Ascending aorta (tissue), 2 donors: Measurements from ENCODE around the gene ENPP6. TPM values are rescaled to one million over a fixed set of nuclear protein-coding genes. Genes with fewer than 3 reads are reported as not detected.

Experiments
- DNase-seq, 2 donors: peaks; one replicate each; pipeline ENCODE4 v3.0.0-alpha.2; 2019; ENCODE audit warnings: low spot score in 2 of 2
- H3K27ac ChIP-seq, 2 donors: fragments of 200-600 bp; sonication (generic); one replicate each; pipeline ENCODE4 v1.5.1; 2016 to 2017; ENCODE audit warnings: mild to moderate bottlenecking in 1 of 2
- H3K27me3 ChIP-seq: fragments of 200-600 bp; sonication (generic); one replicate; pipeline ENCODE4 v1.5.1; 2017
- H3K36me3 ChIP-seq, 2 donors: fragments of 200-600 bp; sonication (generic); one replicate each; pipeline ENCODE4 v1.5.1; 2016
- H3K4me1 ChIP-seq, 2 donors: fragments of 200-600 bp; sonication (generic); one replicate each; pipeline ENCODE4 v1.5.1; 2016 to 2017; ENCODE audit warnings: mild to moderate bottlenecking in 1 of 2
- H3K4me3 ChIP-seq, 2 donors: fragments of 200-600 bp; sonication (generic); one replicate each; pipeline ENCODE4 v1.5.1; 2016 to 2017; ENCODE audit warnings: mild to moderate bottlenecking in 1 of 2
- H3K9me3 ChIP-seq, 2 donors: fragments of 200-600 bp; sonication (generic); one replicate each; pipeline ENCODE4 v1.5.1; 2016
- intact Hi-C: fragments of 100-400 bp; cut with DNase I; formaldehyde crosslinking; loops from one replicate; pipeline ENCODE4 v1.15.1; 2023
- total RNA-seq: library from RNA; depleted of rRNA; stranded (reverse); fragments of >200 nt; gene quantifications from one replicate; pipeline ENCODE4 v1.1.0, GENCODE V29; 2016
- TF ChIP-seq, protein P1 (sequence below), 3 experiments: fragments of 200-600 bp in 2 of 3; fragments of 450-650 bp in 1 of 3; sonication (generic) in 2 of 3; IDR thresholded peaks; one replicate each; pipeline ENCODE4 v1.5.1; 2016 to 2019; ENCODE audit warnings: antibody characterized with exemption in 3 of 3, mild to moderate bottlenecking in 1 of 3, moderate library complexity in 1 of 3

The ENPP6 gene
- total RNA-seq, 1 donor from 2014 or later = not detected

DNA sequence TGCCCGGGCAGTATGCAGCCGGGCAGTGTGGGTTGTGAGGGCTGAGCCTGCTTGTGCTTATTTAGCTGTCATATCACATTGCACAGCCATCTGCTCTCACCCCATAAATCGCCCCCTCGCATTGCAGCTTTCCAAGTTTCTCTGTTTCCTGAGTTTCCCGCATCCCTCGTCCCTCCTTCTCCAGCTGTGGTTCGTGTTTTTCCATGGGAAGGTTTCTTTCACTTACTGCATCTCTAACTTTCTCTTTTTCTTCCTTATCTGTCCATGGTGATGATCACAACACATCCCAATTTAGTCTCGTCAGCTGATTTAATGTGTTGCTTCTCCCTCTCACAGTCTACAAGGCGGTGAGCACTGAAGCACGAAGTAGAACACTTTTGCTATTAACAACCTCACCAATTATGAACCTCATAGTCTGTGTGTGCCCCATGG is 118.1 kb downstream of the ENPP6 start:
- no peak for DNase-seq

DNA sequence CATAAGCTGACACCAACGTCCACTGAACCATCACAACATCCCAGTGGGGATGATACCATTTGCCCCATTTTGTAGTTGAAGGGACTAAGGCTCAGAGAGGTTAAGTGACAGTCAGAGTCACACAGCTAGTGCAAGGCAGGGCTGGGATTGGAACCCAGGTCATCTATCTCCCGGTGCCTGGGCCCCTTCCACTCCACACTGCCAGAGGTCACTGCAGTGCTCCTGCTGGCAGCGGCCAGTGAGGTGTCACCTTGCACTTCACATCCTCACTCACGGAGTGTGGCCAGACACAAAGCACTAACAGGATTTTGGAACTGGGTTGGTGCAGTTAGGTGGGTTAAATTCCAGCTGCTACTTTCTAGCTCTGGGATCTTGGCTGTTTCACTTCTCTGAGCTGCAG is 118.7 kb downstream of the ENPP6 start:
- no peak for DNase-seq
- no peaks in the 10 kb centered on the region for H3K27me3 ChIP-seq
- H3K4me3 ChIP-seq = no peak overlapping the region
- TF ChIP-seq, protein P1, sequence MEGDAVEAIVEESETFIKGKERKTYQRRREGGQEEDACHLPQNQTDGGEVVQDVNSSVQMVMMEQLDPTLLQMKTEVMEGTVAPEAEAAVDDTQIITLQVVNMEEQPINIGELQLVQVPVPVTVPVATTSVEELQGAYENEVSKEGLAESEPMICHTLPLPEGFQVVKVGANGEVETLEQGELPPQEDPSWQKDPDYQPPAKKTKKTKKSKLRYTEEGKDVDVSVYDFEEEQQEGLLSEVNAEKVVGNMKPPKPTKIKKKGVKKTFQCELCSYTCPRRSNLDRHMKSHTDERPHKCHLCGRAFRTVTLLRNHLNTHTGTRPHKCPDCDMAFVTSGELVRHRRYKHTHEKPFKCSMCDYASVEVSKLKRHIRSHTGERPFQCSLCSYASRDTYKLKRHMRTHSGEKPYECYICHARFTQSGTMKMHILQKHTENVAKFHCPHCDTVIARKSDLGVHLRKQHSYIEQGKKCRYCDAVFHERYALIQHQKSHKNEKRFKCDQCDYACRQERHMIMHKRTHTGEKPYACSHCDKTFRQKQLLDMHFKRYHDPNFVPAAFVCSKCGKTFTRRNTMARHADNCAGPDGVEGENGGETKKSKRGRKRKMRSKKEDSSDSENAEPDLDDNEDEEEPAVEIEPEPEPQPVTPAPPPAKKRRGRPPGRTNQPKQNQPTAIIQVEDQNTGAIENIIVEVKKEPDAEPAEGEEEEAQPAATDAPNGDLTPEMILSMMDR (IDR thresholded peaks at IDR 0.05) = no peak
- no peaks in the 10 kb centered on the region for H3K9me3 ChIP-seq
- intact Hi-C loops = no loop called here
- no peak overlapping the region for H3K27ac ChIP-seq
- no peaks in the 10 kb centered on the region for H3K36me3 ChIP-seq
- H3K4me1 ChIP-seq = peaks cover 0 to 4% of the 10 kb centered on the region in 2 donors

More for the DNA sequence above, 118.1 kb downstream of the ENPP6 start:
- H3K4me3 ChIP-seq = no peak overlapping the region
- TF ChIP-seq, protein P1 (IDR thresholded peaks at IDR 0.05) = no peak
- H3K9me3 ChIP-seq = no peaks in the 10 kb centered on the region
- H3K36me3 ChIP-seq = no peaks in the 10 kb centered on the region
- no peaks in the 10 kb centered on the region for H3K27me3 ChIP-seq
- intact Hi-C loops = no loop called here
- H3K27ac ChIP-seq = no peak overlapping the region
- peaks cover 0 to 7% of the 10 kb centered on the region in 2 donors for H3K4me1 ChIP-seq

DNA sequence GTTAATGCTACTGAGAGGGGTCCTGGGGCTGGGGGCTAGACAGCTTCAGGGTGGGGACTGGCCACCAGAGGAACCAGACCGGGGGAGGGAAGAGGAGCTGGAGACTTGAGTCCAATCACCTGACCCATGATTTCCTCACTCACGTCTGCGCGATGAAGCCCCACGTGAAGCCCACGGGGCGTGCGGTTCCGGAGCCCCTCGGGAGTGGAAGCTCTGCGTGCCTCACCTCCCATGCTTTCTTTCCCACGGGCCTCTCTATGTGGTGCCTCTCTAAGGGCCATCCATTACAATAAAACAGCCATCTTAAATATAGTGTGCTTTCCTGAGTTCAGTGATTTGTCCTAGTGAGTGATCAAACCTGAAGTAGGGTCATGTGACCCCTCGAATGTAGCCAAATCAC is 119.9 kb downstream of the ENPP6 start:
- no peak for DNase-seq
- H3K9me3 ChIP-seq = no peaks in the 10 kb centered on the region
- intact Hi-C loops = loop anchor here (2.0 kb wide), 1 partner anchor 255 kb away; no protein-coding TSS in a partner anchor
- H3K4me1 ChIP-seq = no peaks in the 10 kb centered on the region
- no peak overlapping the region for H3K27ac ChIP-seq
- H3K4me3 ChIP-seq = no peak overlapping the region
- TF ChIP-seq, protein P1 (IDR thresholded peaks at IDR 0.05) = no peak
- H3K27me3 ChIP-seq = no peaks in the 10 kb centered on the region
- no peaks in the 10 kb centered on the region for H3K36me3 ChIP-seq

DNA sequence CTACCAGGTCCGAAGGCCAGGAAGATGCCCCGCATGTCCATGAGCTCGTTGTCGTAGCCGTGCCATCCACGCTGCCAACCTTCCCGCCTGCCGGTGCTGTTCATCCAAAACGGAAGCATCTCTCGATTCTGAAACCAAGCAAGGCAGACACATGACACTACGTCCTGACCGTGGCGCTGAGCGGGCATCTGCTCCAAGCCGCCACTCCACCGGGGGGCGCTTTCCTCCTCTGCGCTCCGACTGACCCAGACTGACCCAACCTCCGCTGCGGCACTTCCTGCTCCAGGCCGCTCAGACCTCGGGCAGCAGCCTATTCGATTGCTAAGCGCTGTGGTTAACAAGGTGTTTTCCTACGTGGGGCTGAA is 120.5 kb downstream of the ENPP6 start:
- Histone ChIP-seq H3K4me1 (no peaks in the 10 kb centered on the region), H3K36me3 (no peaks in the 10 kb centered on the region), H3K27ac (no peak overlapping the region), H3K9me3 (no peaks in the 10 kb centered on the region), H3K4me3 (peak overlapping the region; percentile 37 to 59), H3K27me3 (no peaks in the 10 kb centered on the region)
- intact Hi-C loops = loop anchor here (2.0 kb wide), 1 partner anchor 254 kb away; no protein-coding TSS in a partner anchor
- TF ChIP-seq, protein P1 (IDR thresholded peaks at IDR 0.05) = peak; percentile 14 to 47 (median 18)
- peak in 1 of 2 donors; percentile 76 for DNase-seq

DNA sequence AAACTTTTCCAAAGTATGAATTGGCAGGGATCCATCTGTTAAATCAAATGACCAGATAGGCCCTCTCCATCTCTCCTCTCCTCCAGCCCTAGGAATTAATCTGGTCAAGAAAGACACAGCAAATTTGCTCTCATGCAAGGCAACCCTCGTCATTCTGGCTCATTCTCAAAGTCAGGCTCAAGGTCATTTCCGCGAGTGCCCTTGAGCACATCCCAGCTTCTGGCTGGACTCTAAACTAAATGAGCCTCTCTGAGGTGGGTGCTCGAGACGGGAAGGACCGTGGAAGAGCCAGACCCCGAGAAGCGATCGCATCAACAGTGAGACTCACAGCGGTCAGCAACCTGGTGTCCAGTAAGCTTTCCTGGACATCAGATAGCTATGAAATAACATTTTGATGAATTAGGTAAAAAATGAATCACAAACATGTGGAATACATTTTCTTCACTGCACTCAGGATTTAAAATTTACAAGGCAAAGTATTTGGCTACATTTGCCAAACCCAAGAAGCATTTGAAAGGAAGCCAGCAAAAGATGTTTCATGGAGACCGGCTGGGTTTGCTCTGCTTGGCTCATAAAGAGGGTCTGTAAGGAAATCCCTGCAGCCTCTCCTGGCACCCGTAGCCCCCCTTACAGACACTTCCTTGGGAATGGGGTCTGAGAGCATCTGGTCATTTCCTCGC is 121.0 kb downstream of the ENPP6 start:
- H3K27me3 ChIP-seq = no peaks in the 10 kb centered on the region
- no peaks in the 10 kb centered on the region for H3K4me1 ChIP-seq
- TF ChIP-seq, protein P1 (IDR thresholded peaks at IDR 0.05) = no peak
- intact Hi-C loops = loop anchor here (2.0 kb wide), 1 partner anchor 254 kb away; no protein-coding TSS in a partner anchor
- H3K9me3 ChIP-seq = no peaks in the 10 kb centered on the region
- no peak for DNase-seq
- no peak overlapping the region for H3K27ac ChIP-seq
- peak overlapping the region; percentile 37 to 59 for H3K4me3 ChIP-seq
- H3K36me3 ChIP-seq = no peaks in the 10 kb centered on the region
